Activated CD8-positive, alpha-beta T cell treated with anti-CD3 and anti-CD28 coated beads for 36 hours (primary cell): Measurements from ENCODE around the gene FGF1. TPM values are rescaled to one million over a fixed set of nuclear protein-coding genes. Genes with fewer than 3 reads are reported as not detected.
A peak's percentile ranks its signal among the peaks of the same experiment; 100 is the strongest.

Experiments
- ATAC-seq: fragments of 200-7000 bp; cut with Tn5 transposase; one replicate; pipeline ENCODE4 v1.10.0; 2021; ENCODE audit warnings: mild to moderate bottlenecking, moderate library complexity
- CTCF ChIA-PET: fragments of 350-600 bp; sonication (Branson Sonifier 250); formaldehyde crosslinking; loops from one replicate; lab custom pipeline; 2021; ENCODE audit warnings: antibody characterized with exemption; lab: Charles Lee
- POLR2A ChIA-PET: fragments of 350-600 bp; sonication (Branson Sonifier 250); formaldehyde crosslinking; loops from one replicate; lab custom pipeline; 2021; ENCODE audit warnings: antibody characterized with exemption; lab: Charles Lee
- DNase-seq: peaks from one replicate; pipeline ENCODE4 v3.0.0-alpha.2; 2020
- H3K27ac Mint-ChIP-seq: one replicate; pipeline ENCODE4 v1.8.0; 2021; ENCODE audit warnings: mild to moderate bottlenecking, mixed read lengths
- H3K27me3 Mint-ChIP-seq: one replicate; pipeline ENCODE4 v1.8.0; 2021; ENCODE audit warnings: mixed read lengths
- H3K36me3 Mint-ChIP-seq: one replicate; pipeline ENCODE4 v1.8.0; 2021; ENCODE audit warnings: low read depth, mixed read lengths
- H3K4me1 Mint-ChIP-seq: one replicate; pipeline ENCODE4 v1.8.0; 2021; ENCODE audit warnings: low read depth, mixed read lengths
- H3K4me3 Mint-ChIP-seq: one replicate; pipeline ENCODE4 v1.8.0; 2021; ENCODE audit warnings: mild to moderate bottlenecking, moderate library complexity, mixed read lengths
- H3K9me3 Mint-ChIP-seq: one replicate; pipeline ENCODE4 v1.8.0; 2021; ENCODE audit warnings: mixed read lengths
- CTCF ChIP-seq: fragments of 200-600 bp; IDR thresholded peaks from one replicate; pipeline ENCODE4 v1.8.0; 2022; ENCODE audit warnings: antibody characterized with exemption, mild to moderate bottlenecking
- intact Hi-C: fragments of 100-400 bp; cut with micrococcal nuclease; formaldehyde crosslinking; loops from one replicate; pipeline ENCODE4 v1.10.0; 2022
- total RNA-seq, 2 experiments: library from RNA; stranded (reverse); gene quantifications; one replicate each; pipeline ENCODE4 v1.2.3, GENCODE V29; 2021

The FGF1 gene
- total RNA-seq, 2 experiments from 2014 or later = not detected

GRCh38 chr5:142608081-142608480 is 77.8 kb downstream of the FGF1 start:
- no peak overlapping the region for H3K4me3 Mint-ChIP-seq
- peaks cover 17% of the 10 kb centered on the region for H3K27me3 Mint-ChIP-seq
- DNase-seq (no peak), ATAC-seq (no peak)
- no peaks in the 10 kb centered on the region for H3K9me3 Mint-ChIP-seq
- H3K4me1 Mint-ChIP-seq = no peaks in the 10 kb centered on the region
- no peaks in the 10 kb centered on the region for H3K36me3 Mint-ChIP-seq
- ChIA-PET POLR2A (no interaction called here), CTCF (interaction anchor here (1.0 to 2.4 kb wide), 3 partner anchors 18 to 105 kb away, joined by 3 to 17 read pairs (median 5); no protein-coding TSS in a partner anchor)
- intact Hi-C loops = no loop called here
- no peak for TF ChIP-seq CTCF
- no peak overlapping the region for H3K27ac Mint-ChIP-seq

GRCh38 chr5:142605611-142606010 is 80.3 kb downstream of the FGF1 start:
- intact Hi-C loops = no loop called here
- no peak for DNase-seq
- H3K4me1 Mint-ChIP-seq = no peaks in the 10 kb centered on the region
- TF ChIP-seq CTCF = no peak
- ATAC-seq = no peak
- POLR2A ChIA-PET = no interaction called here
- H3K9me3 Mint-ChIP-seq = no peaks in the 10 kb centered on the region
- H3K27ac Mint-ChIP-seq = no peak overlapping the region
- CTCF ChIA-PET = interaction anchor here (1.6 to 2.7 kb wide), 2 partner anchors 49 to 284 kb away, joined by 4 to 17 read pairs; no protein-coding TSS in a partner anchor
- no peaks in the 10 kb centered on the region for H3K36me3 Mint-ChIP-seq
- H3K27me3 Mint-ChIP-seq = peaks cover 13% of the 10 kb centered on the region
- no peak overlapping the region for H3K4me3 Mint-ChIP-seq

GRCh38 chr5:142602720-142603245 is 83.1 kb downstream of the FGF1 start:
- CTCF ChIA-PET = interaction anchor here (1.2 to 2.2 kb wide), 2 partner anchors 16 to 20 kb away, joined by 3 to 7 read pairs; no protein-coding TSS in a partner anchor
- H3K9me3 Mint-ChIP-seq = no peaks in the 10 kb centered on the region
- ATAC-seq (no peak), DNase-seq (no peak)
- peaks cover 3% of the 10 kb centered on the region for H3K4me1 Mint-ChIP-seq
- no peaks in the 10 kb centered on the region for H3K36me3 Mint-ChIP-seq
- POLR2A ChIA-PET = no interaction called here
- no peak overlapping the region for H3K27ac Mint-ChIP-seq
- H3K4me3 Mint-ChIP-seq = no peak overlapping the region
- no peak for TF ChIP-seq CTCF
- H3K27me3 Mint-ChIP-seq = peaks cover 17% of the 10 kb centered on the region
- intact Hi-C loops = no loop called here

GRCh38 chr5:142601432-142601831 is 84.5 kb downstream of the FGF1 start:
- DNase-seq = peak; percentile 23

More at GRCh38 chr5:142601432-142601831, 84.5 kb downstream of the FGF1 start:
- no peak for TF ChIP-seq CTCF
- peaks cover 3% of the 10 kb centered on the region for H3K4me1 Mint-ChIP-seq
- H3K4me3 Mint-ChIP-seq = no peak overlapping the region
- H3K27me3 Mint-ChIP-seq = peaks cover 17% of the 10 kb centered on the region
- no peak for ATAC-seq
- H3K9me3 Mint-ChIP-seq = no peaks in the 10 kb centered on the region
- no peaks in the 10 kb centered on the region for H3K36me3 Mint-ChIP-seq
- CTCF ChIA-PET = interaction anchor here (2.2 to 2.4 kb wide), 2 partner anchors 14 to 98 kb away, joined by 6 to 7 read pairs; no protein-coding TSS in a partner anchor
- POLR2A ChIA-PET = no interaction called here
- no peak overlapping the region for H3K27ac Mint-ChIP-seq
- intact Hi-C loops = no loop called here
